Activated T-cell treated with anti-CD3 and anti-CD28 coated beads for 4 hours (primary cell): ENCODE results near the gene TBC1D22B.
"Not testable (repeated sequence)": the region's sequence is repeated elsewhere in the genome, so short reads cannot be mapped to it uniquely, and the experiment has no call there.

Experiments
- DNase-seq: peaks from one replicate; pipeline ENCODE4 v3.0.0-alpha.2; 2020

TBC1D22B gene

GRCh38 chr6:37304766-37305165, 47.2 kb downstream of the TBC1D22B start:
- DNase-seq = no peak

- no peak for DNase-seq
These were observed 48.4 kb downstream of the TBC1D22B start for GRCh38 chr6:37305841-37306425.

GRCh38 chr6:37306624-37307222, 49.2 kb downstream of the TBC1D22B start:
- DNase-seq = no peak

- DNase-seq = not testable (repeated sequence)
These were observed 49.9 kb downstream of the TBC1D22B start for GRCh38 chr6:37307484-37307883.

- DNase-seq = no peak
These were observed 50.7 kb downstream of the TBC1D22B start for GRCh38 chr6:37308069-37308815.

- DNase-seq = no peak
These were observed 51.5 kb downstream of the TBC1D22B start for GRCh38 chr6:37309046-37309445.

GRCh38 chr6:37309692-37310091, 52.1 kb downstream of the TBC1D22B start:
- no peak for DNase-seq

- no peak for DNase-seq
These were observed 53.4 kb downstream of the TBC1D22B start for GRCh38 chr6:37310966-37311365.

GRCh38 chr6:37311741-37312473, 54.3 kb downstream of the TBC1D22B start:
- no peak for DNase-seq

- no peak for DNase-seq
These were observed 56.3 kb downstream of the TBC1D22B start for GRCh38 chr6:37313723-37314486.

GRCh38 chr6:37314487-37315156, 57.0 kb downstream of the TBC1D22B start:
- no peak for DNase-seq

- DNase-seq = no peak
These were observed 57.6 kb downstream of the TBC1D22B start for GRCh38 chr6:37315157-37315515.

- DNase-seq = no peak
These were observed 58.5 kb downstream of the TBC1D22B start for GRCh38 chr6:37316071-37316470.

- no peak for DNase-seq
These were observed 59.9 kb downstream of the TBC1D22B start for GRCh38 chr6:37317312-37318038.

GRCh38 chr6:37319156-37319555, 61.6 kb downstream of the TBC1D22B start:
- no peak for DNase-seq

GRCh38 chr6:37319856-37320480, 62.4 kb downstream of the TBC1D22B start:
- DNase-seq = no peak

- no peak for DNase-seq
These were observed 63.1 kb downstream of the TBC1D22B start for GRCh38 chr6:37320646-37321045.

- DNase-seq = no peak
These were observed 63.5 kb downstream of the TBC1D22B start for GRCh38 chr6:37321101-37321500.

- DNase-seq = no peak
These were observed 64.2 kb downstream of the TBC1D22B start for GRCh38 chr6:37321516-37322415.

- no peak for DNase-seq
These were observed 66.0 kb downstream of the TBC1D22B start for GRCh38 chr6:37323580-37323979.
